ENCODE results near the gene ZFPM1.

DNA sequence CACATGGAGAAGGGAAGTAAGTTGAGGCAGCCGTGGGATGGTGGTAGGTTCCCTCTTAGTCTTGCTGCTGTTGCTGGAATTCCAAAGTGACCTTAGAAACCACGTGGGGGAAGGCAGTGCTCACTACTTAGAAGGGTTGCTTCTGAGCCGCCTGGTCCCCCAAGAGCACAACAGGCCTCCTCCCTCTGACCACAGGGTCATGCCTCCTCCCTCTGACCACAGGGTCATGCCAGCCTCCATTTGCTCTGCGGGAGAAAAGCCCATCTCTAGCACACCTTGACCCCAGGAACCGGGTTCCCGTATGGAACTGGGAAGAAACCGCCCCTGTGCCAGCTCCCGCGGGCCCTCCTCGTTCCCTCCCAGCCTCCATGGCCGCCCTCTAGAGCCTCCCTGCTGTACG lies 13.4 kb upstream of the ZFPM1 start:
- no peak for TF ChIP-seq ZFX (IDR thresholded peaks at IDR 0.05; ENCODE audit: borderline replicate concordance)
- TF ChIP-seq, protein P1, sequence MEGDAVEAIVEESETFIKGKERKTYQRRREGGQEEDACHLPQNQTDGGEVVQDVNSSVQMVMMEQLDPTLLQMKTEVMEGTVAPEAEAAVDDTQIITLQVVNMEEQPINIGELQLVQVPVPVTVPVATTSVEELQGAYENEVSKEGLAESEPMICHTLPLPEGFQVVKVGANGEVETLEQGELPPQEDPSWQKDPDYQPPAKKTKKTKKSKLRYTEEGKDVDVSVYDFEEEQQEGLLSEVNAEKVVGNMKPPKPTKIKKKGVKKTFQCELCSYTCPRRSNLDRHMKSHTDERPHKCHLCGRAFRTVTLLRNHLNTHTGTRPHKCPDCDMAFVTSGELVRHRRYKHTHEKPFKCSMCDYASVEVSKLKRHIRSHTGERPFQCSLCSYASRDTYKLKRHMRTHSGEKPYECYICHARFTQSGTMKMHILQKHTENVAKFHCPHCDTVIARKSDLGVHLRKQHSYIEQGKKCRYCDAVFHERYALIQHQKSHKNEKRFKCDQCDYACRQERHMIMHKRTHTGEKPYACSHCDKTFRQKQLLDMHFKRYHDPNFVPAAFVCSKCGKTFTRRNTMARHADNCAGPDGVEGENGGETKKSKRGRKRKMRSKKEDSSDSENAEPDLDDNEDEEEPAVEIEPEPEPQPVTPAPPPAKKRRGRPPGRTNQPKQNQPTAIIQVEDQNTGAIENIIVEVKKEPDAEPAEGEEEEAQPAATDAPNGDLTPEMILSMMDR (IDR thresholded peaks at IDR 0.05) = no peak

Data from 22Rv1 (cell line).